IPS DF 6.9 (cell line): Measurements from ENCODE around the gene CCDC178.

ENCODE experiments used
- DNase-seq: peaks from one replicate; pipeline ENCODE4 v3.0.0-alpha.2; 2013; ENCODE audit warnings: low read depth, low spot score
- H3K27ac ChIP-seq: one replicate; pipeline ENCODE4 v1.5.1; 2013; ENCODE audit warnings: low read length, control low read depth
- H3K27me3 ChIP-seq: 2 replicates; pipeline ENCODE4 v1.6.1; 2013; ENCODE audit warnings: mild to moderate bottlenecking, low read length; ENCODE audit not compliant: control insufficient read depth, insufficient read depth
- H3K36me3 ChIP-seq: 2 replicates; pipeline ENCODE4 v1.6.1; 2013; ENCODE audit warnings: low read length; ENCODE audit not compliant: control insufficient read depth, insufficient read depth
- H3K4me1 ChIP-seq: 2 replicates; pipeline ENCODE4 v1.6.1; 2013; ENCODE audit warnings: low read length; ENCODE audit not compliant: control insufficient read depth, insufficient read depth
- H3K4me3 ChIP-seq: 2 replicates; pipeline ENCODE4 v1.5.1; 2013; ENCODE audit warnings: mild to moderate bottlenecking, low read length
- H3K9me3 ChIP-seq: 2 replicates; pipeline ENCODE4 v1.6.1; 2013; ENCODE audit warnings: low read length, inconsistent platforms; ENCODE audit not compliant: control insufficient read depth, insufficient read depth
- WGBS: extraction: QIAGEN DNeasy Blood & Tissue Kit; methylation state at CpG from one replicate; pipeline ENCODE4 v1.1.7; 2013; ENCODE audit warnings: mixed read lengths, missing lambda C conversion rate; ENCODE audit not compliant: insufficient read length, insufficient coverage; 5-methylcytosine and 5-hydroxymethylcytosine counted together

The CCDC178 gene

DNA sequence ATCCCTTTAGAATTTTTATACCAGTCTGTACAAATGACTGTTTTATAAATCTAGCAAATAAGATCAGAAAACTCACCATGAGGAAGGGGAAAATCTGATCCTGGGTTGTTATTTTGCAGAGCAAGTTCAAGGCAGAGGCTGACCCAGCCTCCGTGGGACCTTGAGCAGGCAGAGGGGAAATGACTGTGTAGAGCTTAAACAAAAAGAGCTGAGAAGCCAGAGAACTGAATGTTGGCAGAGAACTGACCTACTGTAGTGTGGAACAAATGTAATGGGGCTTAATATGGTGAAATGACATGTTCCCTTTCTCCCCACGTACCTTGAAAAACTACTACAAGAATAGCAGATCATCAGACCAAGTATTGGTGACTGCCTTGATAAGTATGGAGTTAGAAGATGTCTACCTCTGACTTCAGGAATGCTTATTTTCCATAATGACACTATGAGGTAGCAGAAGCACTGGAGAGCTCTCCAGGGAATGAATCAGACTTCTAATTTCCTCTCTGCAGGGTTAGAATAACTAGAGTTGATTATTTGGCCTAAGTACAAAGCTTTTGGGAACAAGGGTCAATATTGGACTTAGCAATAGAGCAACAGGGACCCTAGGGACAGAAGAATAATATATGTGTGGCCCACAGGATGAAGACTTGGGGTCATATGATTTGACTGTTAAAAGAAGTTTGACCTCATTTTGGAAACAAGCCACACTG, 304.4 kb downstream of the CCDC178 start:
- no peak overlapping the region for H3K27ac ChIP-seq
- H3K4me1 ChIP-seq = no peaks in the 10 kb centered on the region
- WGBS = no CpG with 5 or more reads among the region's 2 CpGs

DNA sequence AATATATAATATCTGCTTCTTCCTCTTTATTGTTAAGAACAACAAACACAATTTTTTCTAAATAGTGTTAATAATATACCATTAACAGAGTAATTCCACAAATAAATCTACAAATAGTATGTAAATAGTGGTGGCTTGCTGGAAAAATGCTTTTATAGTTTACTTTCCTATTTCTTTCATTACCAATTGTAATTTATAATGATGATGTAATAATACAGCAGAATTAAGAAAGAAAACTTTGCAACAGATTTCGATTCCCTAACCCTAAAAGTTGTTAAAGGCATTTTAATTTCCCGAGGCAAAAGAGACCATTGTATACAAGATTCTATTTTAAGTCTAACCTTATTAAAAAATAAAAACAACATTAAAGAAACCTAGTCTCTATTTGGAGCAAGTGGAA, 307.9 kb downstream of the CCDC178 start:
- Histone ChIP-seq H3K4me3 (no peak overlapping the region), H3K4me1 (no peaks in the 10 kb centered on the region), H3K9me3 (no peaks in the 10 kb centered on the region), H3K36me3 (no peaks in the 10 kb centered on the region), H3K27me3 (no peaks in the 10 kb centered on the region), H3K27ac (no peak overlapping the region)
- DNase-seq = no peak
- WGBS = no CpG with 5 or more reads among the region's 2 CpGs

More for the DNA sequence above, 304.4 kb downstream of the CCDC178 start:
- Histone ChIP-seq H3K4me3 (no peak overlapping the region), H3K36me3 (no peaks in the 10 kb centered on the region), H3K27me3 (no peaks in the 10 kb centered on the region), H3K9me3 (no peaks in the 10 kb centered on the region)
- no peak for DNase-seq

DNA sequence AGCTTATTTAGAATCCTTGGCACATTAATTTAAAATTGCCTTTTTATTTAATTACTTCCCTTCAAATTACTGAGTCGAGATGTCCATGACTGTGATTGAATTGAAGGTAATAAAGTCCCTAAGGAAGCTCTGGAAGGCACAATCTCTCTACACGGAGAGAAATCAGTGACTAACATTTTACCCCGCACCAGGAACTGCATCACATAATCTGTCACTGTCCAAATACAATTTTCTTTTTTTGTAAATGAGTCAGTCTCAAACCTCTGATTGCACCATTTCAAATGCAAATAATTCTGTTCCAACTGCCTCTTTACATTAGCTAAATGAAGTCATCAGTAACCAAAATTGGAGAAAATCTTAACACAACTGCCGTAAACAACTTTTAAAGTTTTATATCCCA, 311.9 kb downstream of the CCDC178 start:
- Histone ChIP-seq H3K27me3 (no peaks in the 10 kb centered on the region), H3K36me3 (no peaks in the 10 kb centered on the region), H3K4me3 (no peak overlapping the region), H3K9me3 (no peaks in the 10 kb centered on the region), H3K27ac (no peak overlapping the region), H3K4me1 (no peaks in the 10 kb centered on the region)
- WGBS = no CpG with 5 or more reads among the region's 4 CpGs
- no peak for DNase-seq

DNA sequence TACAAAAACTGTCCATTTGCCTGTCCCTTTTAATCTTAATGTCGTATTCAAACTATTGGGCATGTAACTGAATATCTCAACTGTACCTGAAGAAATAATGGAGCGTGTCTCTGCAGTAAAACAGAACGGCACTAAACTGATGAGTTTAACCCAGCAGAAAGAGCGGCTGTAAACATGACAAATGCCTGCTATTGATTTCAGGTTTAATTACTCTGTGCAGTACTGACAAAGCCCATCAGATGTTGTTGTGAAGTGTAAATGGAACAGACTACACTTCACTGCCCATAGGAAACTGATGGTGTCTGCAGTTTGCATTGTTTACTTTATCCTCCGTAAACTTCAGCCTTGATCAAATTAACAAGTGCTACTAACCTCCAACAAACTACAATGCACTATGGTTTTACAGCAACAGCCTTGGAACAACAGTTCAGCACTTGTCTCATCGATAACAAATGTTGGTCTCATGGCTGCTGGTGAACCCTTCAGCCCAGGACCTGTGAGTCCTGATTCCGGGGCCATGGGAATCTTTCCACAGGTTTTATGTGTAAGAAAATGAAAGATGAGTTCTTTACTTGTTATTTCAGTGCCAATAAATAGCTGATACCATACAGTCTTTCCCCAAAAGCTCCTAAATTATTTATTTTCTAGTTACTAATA, 316.5 kb downstream of the CCDC178 start:
- no peaks in the 10 kb centered on the region for H3K27me3 ChIP-seq
- no peaks in the 10 kb centered on the region for H3K4me1 ChIP-seq
- no peak for DNase-seq
- H3K27ac ChIP-seq = no peak overlapping the region
- H3K9me3 ChIP-seq = no peaks in the 10 kb centered on the region
- H3K4me3 ChIP-seq = no peak overlapping the region
- WGBS = no CpG with 5 or more reads among the region's 7 CpGs
- H3K36me3 ChIP-seq = no peaks in the 10 kb centered on the region

DNA sequence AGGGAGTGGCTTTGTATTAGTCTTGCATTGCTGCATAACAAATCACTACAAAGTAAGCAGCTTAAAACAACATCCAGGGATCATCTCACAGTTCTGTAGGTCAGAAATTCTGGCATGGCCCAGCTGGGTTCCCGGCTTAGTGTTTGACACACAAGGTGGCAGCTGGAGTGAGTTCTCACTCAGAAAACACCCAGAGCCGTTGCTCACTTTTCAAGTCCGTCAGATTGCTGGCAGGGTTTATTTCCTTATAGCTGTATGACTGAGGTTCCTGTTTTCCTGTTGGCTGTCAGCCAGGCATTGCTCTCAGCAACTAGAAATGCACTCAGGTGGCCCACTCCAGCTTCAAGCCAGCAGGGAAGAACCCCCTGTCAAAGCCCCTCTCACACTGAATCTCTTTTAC, 324.1 kb downstream of the CCDC178 start:
- Histone ChIP-seq H3K27ac (no peak overlapping the region), H3K4me1 (no peaks in the 10 kb centered on the region)
- no peak for DNase-seq

DNA sequence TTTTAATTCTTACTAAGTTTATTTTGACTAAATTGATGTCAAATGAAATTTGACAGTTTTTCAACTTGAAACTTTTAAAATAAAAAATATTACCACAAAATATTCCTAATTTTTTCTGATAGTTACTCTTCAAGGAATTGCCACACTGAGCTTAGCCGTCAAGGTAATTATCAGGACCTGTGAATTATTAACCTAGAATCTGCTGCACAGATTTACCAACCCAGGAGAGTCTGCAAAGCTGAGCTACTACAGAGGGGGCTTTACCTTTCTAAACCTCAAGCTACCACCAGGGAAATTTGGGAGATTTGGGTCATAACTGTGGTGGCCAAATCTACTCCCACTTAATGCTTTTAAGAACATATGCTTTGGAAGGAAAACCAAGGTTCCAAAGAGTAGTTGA, 324.6 kb downstream of the CCDC178 start:
- WGBS = no CpG with 5 or more reads among the region's 1 CpG
- no peak overlapping the region for H3K27ac ChIP-seq
- no peak for DNase-seq

More for the DNA sequence above, 324.1 kb downstream of the CCDC178 start:
- Histone ChIP-seq H3K27me3 (no peaks in the 10 kb centered on the region), H3K36me3 (no peaks in the 10 kb centered on the region), H3K4me3 (no peak overlapping the region), H3K9me3 (no peaks in the 10 kb centered on the region)
- no CpG with 5 or more reads among the region's 3 CpGs for WGBS

DNA sequence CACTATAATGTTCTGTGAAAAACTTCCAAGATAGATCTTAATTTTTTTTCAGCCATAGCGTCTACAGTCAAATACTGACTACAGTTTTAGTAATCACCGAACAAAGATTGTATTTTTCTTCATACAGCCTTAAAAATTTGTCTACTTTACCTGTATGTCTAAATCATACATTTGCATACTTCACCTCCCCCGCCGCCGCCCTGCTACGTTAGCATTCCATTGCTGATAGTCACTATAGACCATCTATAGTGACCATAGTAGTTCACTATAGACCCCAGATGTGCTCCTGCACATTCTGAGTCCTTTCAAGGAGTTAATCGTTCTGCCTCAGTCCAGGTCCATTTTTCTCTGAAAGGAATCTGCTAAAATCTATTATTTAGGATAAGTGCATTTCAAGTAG, 325.0 kb downstream of the CCDC178 start:
- H3K27ac ChIP-seq = no peak overlapping the region
- no peak overlapping the region for H3K4me3 ChIP-seq
- no peaks in the 10 kb centered on the region for H3K27me3 ChIP-seq
- H3K36me3 ChIP-seq = no peaks in the 10 kb centered on the region
- whole genome bisulfite sequencing = no CpG with 5 or more reads among the region's 7 CpGs
- no peaks in the 10 kb centered on the region for H3K4me1 ChIP-seq
- DNase-seq = no peak
- no peaks in the 10 kb centered on the region for H3K9me3 ChIP-seq

More for the DNA sequence above, 324.6 kb downstream of the CCDC178 start:
- no peak overlapping the region for H3K4me3 ChIP-seq
- H3K9me3 ChIP-seq = no peaks in the 10 kb centered on the region
- H3K4me1 ChIP-seq = no peaks in the 10 kb centered on the region
- no peaks in the 10 kb centered on the region for H3K36me3 ChIP-seq
- H3K27me3 ChIP-seq = no peaks in the 10 kb centered on the region

DNA sequence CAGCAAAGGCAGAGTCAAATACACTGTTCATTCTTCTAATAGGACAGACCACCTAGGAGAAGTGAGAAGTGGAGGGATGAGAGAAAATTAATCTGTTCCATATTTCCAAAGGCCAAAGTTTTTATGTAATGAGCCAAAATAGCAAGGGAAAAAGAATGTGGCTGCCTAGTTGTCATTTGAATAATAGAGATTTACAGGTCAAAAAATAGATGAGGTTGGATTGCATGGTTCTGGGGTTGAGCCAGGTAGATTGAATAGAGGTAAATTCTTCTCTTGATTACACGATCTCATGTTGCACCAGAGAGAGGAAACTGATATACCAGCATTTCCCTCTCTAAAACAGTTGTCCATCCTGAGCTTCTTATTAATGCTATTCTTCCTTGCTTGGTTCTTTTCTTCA, 325.8 kb downstream of the CCDC178 start:
- DNase-seq = no peak
- H3K4me1 ChIP-seq = no peaks in the 10 kb centered on the region
- WGBS = no CpG with 5 or more reads among the region's 1 CpG

DNA sequence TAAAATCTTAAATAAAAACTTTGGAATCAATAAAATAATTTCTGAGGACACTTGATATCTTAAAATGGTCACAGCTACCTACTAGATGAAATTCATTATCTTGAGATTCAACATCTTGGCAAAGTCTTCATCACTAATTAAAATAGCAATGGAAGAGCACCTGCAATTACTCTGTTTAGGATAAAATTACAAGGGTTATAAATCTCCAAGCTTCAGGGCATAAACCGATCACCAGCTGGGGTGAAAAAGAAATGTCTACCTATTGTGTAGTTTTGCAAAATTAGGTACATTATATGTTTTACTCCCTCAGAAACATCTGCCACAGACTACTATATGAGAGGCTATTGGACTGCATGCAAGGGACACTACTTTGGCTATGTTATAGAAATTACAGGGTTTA, 327.1 kb downstream of the CCDC178 start:
- H3K4me3 ChIP-seq = no peak overlapping the region
- no peaks in the 10 kb centered on the region for H3K9me3 ChIP-seq
- no CpG with 5 or more reads among the region's 1 CpG for WGBS
- H3K27ac ChIP-seq = no peak overlapping the region
- H3K4me1 ChIP-seq = no peaks in the 10 kb centered on the region
- H3K36me3 ChIP-seq = no peaks in the 10 kb centered on the region
- no peak for DNase-seq
- no peaks in the 10 kb centered on the region for H3K27me3 ChIP-seq

More for the DNA sequence above, 325.8 kb downstream of the CCDC178 start:
- H3K4me3 ChIP-seq = no peak overlapping the region
- no peaks in the 10 kb centered on the region for H3K36me3 ChIP-seq
- H3K27ac ChIP-seq = no peak overlapping the region
- no peaks in the 10 kb centered on the region for H3K9me3 ChIP-seq
- H3K27me3 ChIP-seq = no peaks in the 10 kb centered on the region

DNA sequence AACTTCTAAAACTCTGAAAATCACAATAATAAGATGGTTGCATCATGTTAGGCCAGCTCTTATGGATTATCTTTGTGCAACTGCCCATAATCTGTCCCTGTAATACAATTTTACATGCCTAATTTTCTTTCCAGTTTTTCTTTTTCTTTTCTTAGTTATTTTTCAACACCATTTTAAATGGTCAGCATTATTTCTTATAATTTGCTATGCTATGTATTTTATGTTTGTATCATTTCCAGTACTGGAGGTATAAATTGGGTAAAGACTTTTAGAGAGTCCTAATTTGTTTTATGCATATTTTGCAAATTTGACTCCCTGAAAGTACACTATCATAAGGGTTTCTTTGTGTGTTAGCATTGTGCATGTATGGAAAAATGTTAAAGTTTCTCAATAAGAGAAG, 333.0 kb downstream of the CCDC178 start:
- Histone ChIP-seq H3K4me1 (no peaks in the 10 kb centered on the region), H3K4me3 (no peak overlapping the region), H3K9me3 (no peaks in the 10 kb centered on the region), H3K27me3 (no peaks in the 10 kb centered on the region), H3K36me3 (no peaks in the 10 kb centered on the region), H3K27ac (no peak overlapping the region)
- no peak for DNase-seq

DNA sequence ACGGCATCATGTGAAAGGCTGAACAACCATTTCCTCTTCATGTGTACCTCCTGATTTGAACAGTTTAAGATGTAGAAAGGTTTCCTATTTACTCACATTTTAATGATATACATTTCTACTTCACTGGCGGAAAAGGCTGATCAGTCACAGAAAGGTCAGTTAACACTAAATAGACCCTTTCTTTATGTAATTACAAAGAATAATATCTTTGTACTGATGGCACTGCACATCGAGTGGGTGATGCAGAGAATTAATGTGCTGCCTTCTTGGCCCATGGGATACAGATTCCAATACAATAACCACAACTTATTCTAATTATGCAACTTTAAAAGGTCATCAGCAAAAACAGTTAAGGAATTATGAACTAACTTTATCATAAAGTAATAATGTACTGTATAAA, 339.2 kb downstream of the CCDC178 start:
- H3K4me1 ChIP-seq = no peaks in the 10 kb centered on the region
- no peak overlapping the region for H3K27ac ChIP-seq
- WGBS = no CpG with 5 or more reads among the region's 3 CpGs
- no peaks in the 10 kb centered on the region for H3K9me3 ChIP-seq
- H3K27me3 ChIP-seq = no peaks in the 10 kb centered on the region
- no peak for DNase-seq
- H3K4me3 ChIP-seq = no peak overlapping the region
- no peaks in the 10 kb centered on the region for H3K36me3 ChIP-seq
